GM18502 (cell line): ENCODE measurements around the gene AP5M1.
"Not testable (repeated sequence)": the region's sequence is repeated elsewhere in the genome, so short reads cannot be mapped to it uniquely, and the experiment has no call there.

Source experiments
- ATAC-seq: cut with Tn5 transposase; IDR thresholded peaks from one replicate; pipeline ENCODE4 v1.9.1; 2021; ENCODE audit warnings: mild to moderate bottlenecking; ENCODE audit not compliant: unreplicated experiment, poor library complexity

The AP5M1 gene

GRCh38 chr14:57290751-57291150 is 22.0 kb downstream of the AP5M1 start:
- no peak for ATAC-seq

GRCh38 chr14:57291692-57292647 is 23.2 kb downstream of the AP5M1 start:
- no peak for ATAC-seq

DNA sequence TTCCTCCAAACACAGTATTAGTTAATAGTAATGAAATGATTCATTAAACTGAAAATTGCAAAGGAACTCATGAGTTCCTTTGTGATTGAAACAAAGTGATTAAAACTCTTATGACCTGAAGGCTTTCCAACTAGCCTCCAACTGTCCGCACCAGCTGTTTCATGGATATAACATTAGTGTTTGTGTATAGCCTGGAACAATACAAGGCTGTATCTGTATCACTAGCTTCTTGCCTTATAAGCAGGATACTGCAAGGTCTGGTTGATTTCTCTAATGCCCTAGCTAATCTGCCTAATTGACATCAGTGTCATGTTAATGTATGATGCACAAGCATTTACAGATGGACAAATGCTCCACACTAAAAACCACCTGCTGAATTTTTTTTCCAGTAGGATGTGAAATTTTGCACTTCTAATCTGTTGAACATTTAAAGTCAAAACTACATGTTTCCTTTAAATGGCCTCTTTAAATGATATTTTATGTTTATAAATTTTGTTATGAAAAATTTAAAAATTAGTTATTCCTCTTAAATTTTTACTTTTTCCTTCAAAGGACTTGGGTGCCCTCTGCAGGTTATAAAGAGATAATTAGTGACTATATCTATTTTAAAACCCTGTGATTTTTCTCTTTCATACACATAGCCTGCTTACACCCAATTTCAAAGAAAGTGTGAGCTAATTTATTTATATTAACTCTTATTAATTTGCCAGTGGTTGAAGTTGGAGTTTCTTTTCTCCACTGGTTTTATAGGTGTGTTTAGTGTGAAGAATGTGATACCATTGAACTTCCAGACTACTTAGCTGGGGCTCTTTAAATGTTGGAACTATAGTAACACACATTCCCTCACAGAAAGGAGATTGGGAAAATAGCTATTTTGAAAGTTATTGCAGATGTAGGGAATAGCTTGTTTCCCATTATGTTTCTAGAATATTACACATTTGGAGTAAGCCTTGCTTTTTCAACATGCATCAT is 25.4 kb downstream of the AP5M1 start:
- no peak for ATAC-seq

- ATAC-seq: no peak
These were observed 26.5 kb downstream of the AP5M1 start for GRCh38 chr14:57295239-57295638.

- no peak for ATAC-seq
These were observed 29.1 kb downstream of the AP5M1 start for GRCh38 chr14:57297852-57298251.

DNA sequence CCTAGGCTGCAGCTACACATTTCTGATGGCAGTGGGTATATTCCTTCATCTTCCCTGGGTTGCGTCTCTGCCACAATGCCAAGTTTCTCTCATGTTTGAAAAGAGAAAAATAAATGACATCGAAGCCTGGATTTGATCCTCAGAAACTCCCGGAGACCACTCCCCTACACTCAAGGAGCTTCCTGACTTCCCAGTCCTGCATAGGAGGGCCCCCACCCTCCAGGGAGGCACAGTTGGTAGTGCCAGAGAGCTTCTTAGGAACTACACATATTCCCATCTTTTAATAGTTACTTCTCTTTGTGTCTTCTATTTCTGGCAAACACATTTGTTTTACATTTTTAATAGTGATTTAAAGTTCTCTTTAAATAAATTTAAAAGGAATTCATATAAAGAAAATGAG is 30.7 kb downstream of the AP5M1 start:
- ATAC-seq: no peak

GRCh38 chr14:57302883-57303282 is 34.1 kb downstream of the AP5M1 start:
- no peak for ATAC-seq

DNA sequence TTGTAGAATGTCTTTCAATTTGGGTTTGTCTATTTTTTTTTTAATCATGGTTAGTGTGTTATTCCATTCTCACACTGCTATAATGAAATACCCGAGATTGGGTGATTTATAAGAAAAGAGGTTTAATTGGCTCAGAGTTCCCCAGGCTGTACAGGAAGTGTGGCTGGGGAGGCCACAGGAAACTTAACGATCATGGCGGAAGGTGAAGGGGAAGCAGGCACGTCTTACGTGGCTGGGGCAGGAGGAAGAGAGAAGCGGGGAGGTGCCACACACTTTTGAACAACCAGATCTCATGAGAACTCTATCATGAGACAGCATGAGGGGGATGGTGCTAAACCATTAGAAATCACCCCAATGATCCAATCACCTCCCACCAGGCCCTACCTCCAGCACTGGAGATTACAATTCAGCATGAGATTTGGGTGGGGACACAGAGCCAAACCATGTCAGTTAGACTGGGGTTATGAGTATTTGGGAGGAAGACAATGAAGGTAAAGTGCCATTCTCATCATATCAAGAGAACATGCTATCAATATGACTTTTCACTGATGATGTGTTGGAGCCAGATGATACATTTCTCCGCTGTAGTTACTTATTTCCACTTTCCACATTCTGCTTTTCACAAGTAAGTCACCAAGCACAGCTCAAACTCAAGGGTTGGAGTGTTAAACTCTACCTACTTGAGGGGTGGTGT is 45.8 kb downstream of the AP5M1 start:
- no peak for ATAC-seq

DNA sequence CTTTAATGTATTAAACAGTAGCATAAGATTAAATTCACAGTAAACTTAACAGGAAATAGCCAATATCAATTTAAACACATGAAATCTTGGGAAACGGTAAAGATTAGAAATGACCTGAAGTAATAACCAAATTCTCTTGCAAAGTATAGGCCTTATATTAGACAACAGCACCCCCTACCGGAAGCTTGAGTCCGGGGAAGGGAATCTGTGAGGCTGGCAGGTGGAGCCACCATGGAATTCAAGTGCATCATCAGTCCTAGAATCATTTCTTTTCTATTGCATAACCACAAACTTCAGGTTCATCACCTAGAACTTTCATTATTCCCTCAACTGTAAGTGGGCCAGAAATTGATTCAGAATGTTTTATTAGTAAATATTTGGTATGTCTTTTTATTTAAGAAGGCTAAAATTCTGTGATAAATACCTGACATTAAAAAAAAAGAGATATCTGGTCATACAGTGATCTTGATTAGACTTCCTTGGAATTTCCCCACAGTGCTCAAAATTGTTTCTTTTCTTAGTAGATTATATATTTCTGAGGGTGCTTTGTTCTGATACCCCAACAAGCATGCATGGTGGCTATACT is 48.6 kb downstream of the AP5M1 start:
- ATAC-seq: peak; percentile 65

- no peak for ATAC-seq
These were observed 50.9 kb downstream of the AP5M1 start for GRCh38 chr14:57319636-57320192.

- ATAC-seq: no peak
These were observed 55.0 kb downstream of the AP5M1 start for GRCh38 chr14:57323721-57324120.

DNA sequence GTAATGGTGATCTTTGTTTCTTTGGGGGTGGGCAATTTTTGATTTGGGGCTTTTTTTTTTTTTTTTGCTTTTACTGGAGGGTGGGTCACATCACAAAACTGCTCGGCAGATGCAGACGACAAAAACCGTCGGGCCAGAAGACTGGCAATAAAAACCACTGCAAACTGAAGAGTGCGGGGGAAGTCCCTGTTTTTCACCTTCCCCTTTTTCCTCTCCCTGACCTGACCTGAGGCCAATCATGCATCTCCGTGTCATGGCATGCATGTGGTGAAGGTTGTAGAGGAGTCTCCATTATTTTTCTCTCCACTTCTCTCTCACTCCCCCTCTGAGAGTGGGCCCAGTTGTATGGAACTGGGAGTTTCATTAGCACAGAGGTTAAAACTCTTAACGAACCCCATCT is 57.5 kb downstream of the AP5M1 start:
- ATAC-seq: peak; percentile 96

DNA sequence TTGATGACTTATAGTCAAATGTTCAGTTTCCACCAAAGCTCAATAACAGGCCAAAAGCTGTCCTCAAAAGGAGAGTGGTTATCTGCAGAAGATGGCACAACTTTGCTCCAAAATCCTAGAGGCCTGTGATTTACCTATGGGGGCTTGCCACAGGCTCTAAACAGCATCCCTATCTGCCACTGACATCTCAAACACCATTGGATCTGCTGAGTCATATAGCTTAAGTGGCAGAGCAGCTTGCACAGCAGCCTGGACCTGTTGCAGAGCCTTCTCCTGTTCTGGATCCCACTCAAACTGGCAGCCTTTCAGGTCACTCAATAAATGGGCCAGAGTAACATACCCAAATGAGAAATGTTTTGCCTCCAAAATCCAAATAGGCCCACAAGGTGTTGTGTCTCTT is 61.1 kb downstream of the AP5M1 start:
- no peak for ATAC-seq

GRCh38 chr14:57332475-57332874 is 63.7 kb downstream of the AP5M1 start:
- not testable (repeated sequence) for ATAC-seq

DNA sequence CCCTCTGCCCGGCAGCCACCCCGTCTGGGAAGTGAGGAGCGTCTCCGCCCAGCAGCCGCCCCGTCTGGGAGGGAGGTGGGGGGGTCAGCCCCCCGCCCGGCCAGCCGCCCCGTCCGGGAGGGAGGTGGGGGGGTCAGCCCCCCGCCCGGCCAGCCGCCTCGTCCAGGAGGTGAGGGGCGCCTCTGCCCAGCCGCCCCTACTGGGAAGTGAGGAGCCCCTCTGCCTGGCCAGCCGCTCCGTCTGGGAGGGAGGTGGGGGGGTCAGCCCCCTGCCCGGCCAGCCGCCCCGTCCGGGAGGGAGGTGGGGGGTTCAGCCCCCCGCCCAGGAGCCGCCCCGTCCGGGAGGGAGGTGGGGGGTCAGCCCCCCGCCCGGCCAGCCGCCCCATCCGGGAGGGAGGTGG is 65.0 kb downstream of the AP5M1 start:
- not testable (repeated sequence) for ATAC-seq

GRCh38 chr14:57343545-57344297 is 75.0 kb downstream of the AP5M1 start:
- not testable (repeated sequence) for ATAC-seq

DNA sequence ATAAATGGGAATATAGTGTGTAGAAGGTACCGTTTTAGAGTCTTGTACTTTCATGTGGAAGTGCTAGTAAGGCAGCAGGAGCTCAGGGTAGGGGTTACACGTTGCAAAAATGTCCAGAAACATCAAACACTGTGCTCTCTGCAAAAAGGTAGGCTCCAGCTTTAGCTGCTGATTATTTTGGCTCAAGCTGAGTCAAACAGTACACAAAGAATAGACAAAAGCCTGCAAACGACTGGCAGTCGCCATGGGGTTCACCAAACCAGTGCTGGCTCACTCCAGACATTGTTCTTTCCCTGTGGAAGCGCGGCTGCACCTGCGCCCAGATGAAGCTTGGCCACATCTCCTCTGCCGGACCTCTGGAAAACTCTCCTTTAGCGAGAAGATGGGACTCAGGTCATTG is 76.3 kb downstream of the AP5M1 start:
- no peak for ATAC-seq

DNA sequence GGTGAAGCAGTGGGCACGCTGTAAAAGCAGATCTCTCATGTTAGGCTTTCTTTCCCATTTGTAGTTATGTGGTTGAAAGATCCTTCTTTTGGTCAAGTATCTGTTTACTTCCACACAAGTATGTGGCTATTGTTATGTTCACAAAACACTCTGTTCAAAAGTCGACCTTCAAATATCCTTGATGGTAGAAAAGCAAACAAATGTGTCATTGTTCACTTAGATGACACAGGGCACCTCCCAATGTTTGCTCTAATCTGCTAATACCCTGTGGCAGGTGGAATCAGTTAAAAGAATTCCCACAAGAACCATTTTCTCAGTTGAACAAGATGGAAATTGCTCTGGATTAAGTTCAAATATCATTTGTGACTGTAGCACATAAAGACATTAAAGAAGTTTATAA is 78.0 kb downstream of the AP5M1 start:
- no peak for ATAC-seq
